ENCODE data around the gene DRD4. TPM values are rescaled to one million over a fixed set of nuclear protein-coding genes. Genes with fewer than 3 reads are reported as not detected.
A peak's percentile ranks its signal among the peaks of the same experiment; 100 is the strongest.

DRD4 gene
- total and polyA plus RNA-seq, 9 of the 15 experiments (the other 6 are each of a cell fraction or from before 2014, with no cell fraction given): 0.04 to 0.95 (median 0.21) TPM; not detected in 5

GRCh38 chr11:615504-616319, 21.4 kb upstream of the DRD4 start, which contains the start of gene IRF7 (continued):
- TF ChIP-seq E2F8 (IDR thresholded peaks at IDR 0.05; ENCODE audit: low read depth, partially characterized antibody): peak; percentile 48
- TF ChIP-seq NR0B1 (IDR thresholded peaks at IDR 0.05; ENCODE audit: partially characterized antibody): no peak
- TF ChIP-seq ZNF23 (CRISPR knock-in tag; IDR thresholded peaks at IDR 0.05): no peak
- TF ChIP-seq RAD51 (IDR thresholded peaks at IDR 0.05; ENCODE audit: borderline replicate concordance, low read depth): no peak
- no peak for TF ChIP-seq ZNF253 (CRISPR knock-in tag; conservative IDR thresholded peaks at IDR 0.05)
- TF ChIP-seq HMG20B (CRISPR knock-in tag; IDR thresholded peaks at IDR 0.05): no peak
- TF ChIP-seq ZBTB9 (CRISPR knock-in tag; IDR thresholded peaks at IDR 0.05): no peak
- TF ChIP-seq CTCF (IDR thresholded peaks at IDR 0.05 in 2 of 3, conservative IDR thresholded peaks at IDR 0.05 in 1 of 3; ENCODE audit: insufficient read depth in 2 of 3, low read depth in 1 of 3, low read length in 3 of 3): no peak
- TF ChIP-seq ZNF146 (CRISPR knock-in tag; IDR thresholded peaks at IDR 0.05; ENCODE audit: unreplicated experiment): no peak
- no peak for TF ChIP-seq GTF3C2 (IDR thresholded peaks at IDR 0.05; ENCODE audit: borderline replicate concordance, extremely low read depth, insufficient read length)
- no peak for TF ChIP-seq MITF (IDR thresholded peaks at IDR 0.05)
- no peak for TF ChIP-seq PHB2 (IDR thresholded peaks at IDR 0.05; ENCODE audit: low read depth)
- TF ChIP-seq ZZZ3 (IDR thresholded peaks at IDR 0.05): no peak
- no peak for TF ChIP-seq TCF15 (CRISPR knock-in tag; IDR thresholded peaks at IDR 0.05)
